ENCODE data around the gene KRR1. TPM values are rescaled to one million over a fixed set of nuclear protein-coding genes. Genes with fewer than 3 reads are reported as not detected.

KRR1 gene
- total and polyA plus RNA-seq, 12 donors: 18.0 to 87.5 (median 47.7) TPM

GRCh38 chr12:75503459-75503858 lies 8.0 kb downstream of the KRR1 start:
- no peak for TF ChIP-seq CTCF (IDR thresholded peaks at IDR 0.05)
- no peak for TF ChIP-seq POLR2A (IDR thresholded peaks at IDR 0.05)
- no peaks in the 10 kb centered on the region for H3K9me3 ChIP-seq (replicated peaks in 1 of 3)
- H3K4me1 ChIP-seq (replicated peaks in 1 of 2): peaks cover 0 to 10% of the 10 kb centered on the region in 2 donors
- no peak for DNase-seq
- WGBS, 4 donors: 65 to 78% (median 75%) methylated on average over 3 of the region's 3 CpGs
- H3K36me3 ChIP-seq (replicated peaks in 1 of 2): peaks cover 0 to 69% of the 10 kb centered on the region in 2 donors
- no peaks in the 10 kb centered on the region for H3K27me3 ChIP-seq
- H3K27ac ChIP-seq: no peak overlapping the region
- H3K4me3 ChIP-seq: no peak overlapping the region
- intact Hi-C loops (cut with DNase I): loop anchor here in 1 of 2 donors (10.0 kb wide), 1 partner anchor 169 kb away; the partner anchor contains the start of genes CAPS2 and GLIPR1L1

- Histone ChIP-seq H3K4me3 (no peak overlapping the region), H3K4me1 (replicated peaks in 1 of 2) (peaks cover 0 to 6% of the 10 kb centered on the region in 2 donors), H3K9me3 (replicated peaks in 1 of 3) (no peaks in the 10 kb centered on the region), H3K27me3 (no peaks in the 10 kb centered on the region), H3K36me3 (replicated peaks in 1 of 2) (peaks cover 0 to 8% of the 10 kb centered on the region in 2 donors), H3K27ac (no peak overlapping the region)
- intact Hi-C loops (cut with DNase I): no loop called here
- TF ChIP-seq POLR2A (IDR thresholded peaks at IDR 0.05) (no peak), CTCF (IDR thresholded peaks at IDR 0.05) (no peak)
- no peak for DNase-seq
- 88 to 91% (median 90%) methylated on average over 2 of the region's 2 CpGs for WGBS, 4 donors
Observed at GRCh38 chr12:75491169-75491568, 20.2 kb downstream of the KRR1 start.

DNA sequence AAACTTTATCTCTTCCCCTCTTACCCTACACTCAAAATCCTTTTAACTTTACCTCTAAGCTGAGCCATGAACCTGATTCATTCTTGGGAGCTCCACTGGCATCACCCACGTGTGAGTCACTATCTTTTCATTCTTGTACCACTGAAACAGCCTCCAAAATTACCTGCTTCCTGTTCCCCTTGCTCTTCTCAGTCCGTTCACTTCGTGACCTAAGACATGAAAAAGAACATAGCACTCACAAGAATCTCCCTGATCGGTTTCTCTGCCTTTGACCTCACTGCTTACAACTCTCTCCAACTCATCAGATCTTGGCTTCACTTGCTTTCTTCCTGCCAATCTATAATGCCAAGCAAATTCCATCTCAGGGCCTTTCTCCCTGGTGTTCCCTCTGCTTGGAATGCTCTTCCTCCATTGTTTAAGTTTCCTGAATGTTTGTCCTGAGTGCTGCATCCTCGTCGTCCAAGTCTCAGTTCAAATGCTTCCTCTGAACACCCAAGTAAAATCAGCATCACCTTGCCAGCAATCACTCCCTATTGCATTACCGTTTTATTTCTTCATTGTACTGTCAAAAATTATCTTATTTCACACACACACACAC lies 21.7 kb downstream of the KRR1 start:
- intact Hi-C loops (cut with DNase I): no loop called here
- H3K27ac ChIP-seq: no peak overlapping the region
- WGBS, 4 donors: 59 to 63% (median 62%) methylated on average over 7 of the region's 7 CpGs
- no peak overlapping the region for H3K4me3 ChIP-seq
- TF ChIP-seq POLR2A (IDR thresholded peaks at IDR 0.05) (no peak), CTCF (IDR thresholded peaks at IDR 0.05) (no peak)
- peaks cover 0 to 5% of the 10 kb centered on the region in 2 donors for H3K36me3 ChIP-seq (replicated peaks in 1 of 2)
- no peak for DNase-seq
- H3K4me1 ChIP-seq (replicated peaks in 1 of 2): peaks cover 0 to 7% of the 10 kb centered on the region in 2 donors
- H3K27me3 ChIP-seq: no peaks in the 10 kb centered on the region
- no peaks in the 10 kb centered on the region for H3K9me3 ChIP-seq (replicated peaks in 1 of 3)

DNA sequence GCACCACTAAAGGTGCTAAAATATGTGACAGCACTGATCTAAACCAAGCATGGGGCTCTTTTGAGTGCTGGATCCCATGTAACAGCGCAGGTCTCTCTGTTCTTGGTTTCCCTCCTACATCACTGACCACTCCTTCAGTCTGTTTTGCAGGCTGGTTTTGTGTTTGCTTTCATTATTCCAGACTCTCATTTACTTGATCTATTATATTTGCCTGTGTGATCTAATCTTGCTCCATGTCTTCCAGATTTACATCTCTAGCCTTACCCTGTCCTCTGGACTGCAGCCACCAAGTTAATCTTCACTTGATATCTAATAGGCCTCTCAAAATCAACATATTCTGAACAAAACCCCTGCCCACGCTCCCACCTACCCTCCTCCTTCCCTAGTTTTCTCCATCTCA lies 22.2 kb downstream of the KRR1 start:
- WGBS, 4 donors: 85 to 98% (median 90%) methylated on average over 2 of the region's 2 CpGs
- H3K27me3 ChIP-seq: no peaks in the 10 kb centered on the region
- no peak overlapping the region for H3K4me3 ChIP-seq
- peaks cover 0 to 10% of the 10 kb centered on the region in 2 donors for H3K4me1 ChIP-seq (replicated peaks in 1 of 2)
- TF ChIP-seq POLR2A (IDR thresholded peaks at IDR 0.05): no peak
- no peak for TF ChIP-seq CTCF (IDR thresholded peaks at IDR 0.05)
- no peak overlapping the region for H3K27ac ChIP-seq
- no peaks in the 10 kb centered on the region for H3K9me3 ChIP-seq (replicated peaks in 1 of 3)
- intact Hi-C loops (cut with DNase I): no loop called here
- H3K36me3 ChIP-seq (replicated peaks in 1 of 2): peaks cover 0 to 5% of the 10 kb centered on the region in 2 donors
- DNase-seq: no peak
